ENCODE measurements around the gene EME1.
A peak's percentile ranks its signal among the peaks of the same experiment; 100 is the strongest.
"Not testable (repeated sequence)": the region's sequence is repeated elsewhere in the genome, so short reads cannot be mapped to it uniquely, and the experiment has no call there.

EME1 gene

DNA sequence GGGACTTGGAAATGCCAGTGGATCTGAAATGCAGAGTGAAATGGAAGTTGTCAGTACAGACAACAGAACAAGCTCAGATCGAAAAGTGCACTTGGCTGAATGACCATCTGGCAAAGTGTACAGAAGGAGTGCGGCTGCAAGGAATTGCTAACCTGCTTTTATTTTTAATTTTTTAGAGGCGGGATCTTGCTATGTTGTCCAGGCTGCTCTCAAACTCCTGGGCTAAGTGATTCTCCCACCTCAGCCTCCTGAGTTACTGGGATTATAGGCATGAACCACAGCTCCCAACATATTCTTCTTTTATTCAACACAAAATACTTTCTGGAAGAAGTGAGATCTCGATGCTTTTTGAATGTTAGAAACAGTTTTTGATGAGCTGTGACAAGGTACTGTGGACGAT is 20.7 kb downstream of the EME1 start:
- Histone ChIP-seq H3K27me3 (ENCODE audit: control insufficient read depth, insufficient read depth, low read length) (no peaks in the 10 kb centered on the region), H3K36me3 (ENCODE audit: control insufficient read depth, insufficient read depth, low read length) (peaks cover 26% of the 10 kb centered on the region), H3K27ac (ENCODE audit: low read depth, low read length) (no peak overlapping the region), H3K4me1 (ENCODE audit: control insufficient read depth, insufficient read depth, low read length) (peaks cover 8% of the 10 kb centered on the region), H3K4me3 (ENCODE audit: low read length) (no peak overlapping the region), H3K9ac (ENCODE audit: low read length) (no peak overlapping the region)

DNA sequence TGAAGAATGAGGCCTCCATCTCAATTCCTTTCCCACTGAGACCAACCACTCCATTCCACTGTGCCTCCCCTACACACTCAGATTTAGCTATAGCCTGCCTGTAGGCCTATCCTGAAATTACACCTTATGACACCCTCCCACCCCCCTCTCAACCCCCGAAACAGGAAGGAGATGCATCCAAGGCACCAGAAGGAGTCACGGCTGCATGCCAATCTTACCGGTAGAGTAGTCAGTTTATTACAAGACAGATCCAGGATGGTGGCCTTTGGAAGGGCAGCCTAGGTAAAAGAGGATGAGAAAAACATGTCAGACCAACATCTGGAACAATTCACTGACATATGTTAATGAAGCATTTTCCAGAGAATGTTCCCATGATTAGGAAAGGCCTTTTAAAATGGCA is 21.7 kb downstream of the EME1 start:
- Histone ChIP-seq H3K4me3 (ENCODE audit: low read length) (no peak overlapping the region), H3K27me3 (ENCODE audit: control insufficient read depth, insufficient read depth, low read length) (no peaks in the 10 kb centered on the region), H3K9ac (ENCODE audit: low read length) (no peak overlapping the region), H3K36me3 (ENCODE audit: control insufficient read depth, insufficient read depth, low read length) (peaks cover 23% of the 10 kb centered on the region), H3K4me1 (ENCODE audit: control insufficient read depth, insufficient read depth, low read length) (peaks cover 8% of the 10 kb centered on the region), H3K27ac (ENCODE audit: low read depth, low read length) (no peak overlapping the region)

DNA sequence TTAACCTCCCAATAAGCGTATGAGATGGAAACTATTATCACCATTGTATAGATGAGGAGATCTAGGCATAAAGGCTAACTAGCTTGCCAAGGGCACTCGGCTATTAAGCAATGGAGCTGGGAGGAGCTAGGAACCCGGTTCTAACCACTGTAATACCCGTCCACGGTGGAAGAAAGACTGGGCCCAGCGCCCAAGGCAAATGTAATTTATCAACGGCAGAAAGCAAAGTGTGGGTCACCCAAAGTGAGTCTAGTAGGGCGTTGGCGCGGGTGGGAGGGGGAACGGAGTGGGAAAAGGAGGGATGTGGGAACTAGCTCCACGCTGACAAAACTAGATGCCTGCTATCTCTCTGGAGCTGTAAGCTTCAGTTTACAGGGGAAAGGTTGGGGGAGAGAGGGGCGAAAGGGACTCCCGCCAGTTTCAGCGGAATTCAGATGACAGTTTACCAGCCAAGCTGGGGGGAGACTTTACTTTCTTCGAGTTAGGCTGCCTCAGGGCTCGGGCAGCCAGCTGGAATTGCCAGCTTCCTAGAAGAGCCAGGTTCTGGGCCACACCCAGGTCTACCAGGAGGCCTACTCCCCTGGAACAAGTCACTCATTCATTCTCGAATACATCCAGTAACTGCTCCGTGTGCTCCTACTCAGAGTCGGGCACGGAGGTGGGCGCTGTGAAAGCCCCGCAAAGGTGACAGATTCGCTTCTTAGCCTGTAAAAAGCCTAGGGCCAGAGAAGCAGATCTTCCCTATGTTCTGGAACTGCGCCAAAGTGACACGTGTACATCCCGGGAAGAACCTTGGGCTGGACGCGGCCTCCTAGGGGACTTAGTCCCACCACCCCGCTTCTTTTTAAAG is 23.5 kb downstream of the EME1 start:
- no peak overlapping the region for H3K27ac ChIP-seq (ENCODE audit: low read depth, low read length)
- H3K36me3 ChIP-seq (ENCODE audit: control insufficient read depth, insufficient read depth, low read length): peaks cover 15% of the 10 kb centered on the region
- H3K27me3 ChIP-seq (ENCODE audit: control insufficient read depth, insufficient read depth, low read length): no peaks in the 10 kb centered on the region

DNA sequence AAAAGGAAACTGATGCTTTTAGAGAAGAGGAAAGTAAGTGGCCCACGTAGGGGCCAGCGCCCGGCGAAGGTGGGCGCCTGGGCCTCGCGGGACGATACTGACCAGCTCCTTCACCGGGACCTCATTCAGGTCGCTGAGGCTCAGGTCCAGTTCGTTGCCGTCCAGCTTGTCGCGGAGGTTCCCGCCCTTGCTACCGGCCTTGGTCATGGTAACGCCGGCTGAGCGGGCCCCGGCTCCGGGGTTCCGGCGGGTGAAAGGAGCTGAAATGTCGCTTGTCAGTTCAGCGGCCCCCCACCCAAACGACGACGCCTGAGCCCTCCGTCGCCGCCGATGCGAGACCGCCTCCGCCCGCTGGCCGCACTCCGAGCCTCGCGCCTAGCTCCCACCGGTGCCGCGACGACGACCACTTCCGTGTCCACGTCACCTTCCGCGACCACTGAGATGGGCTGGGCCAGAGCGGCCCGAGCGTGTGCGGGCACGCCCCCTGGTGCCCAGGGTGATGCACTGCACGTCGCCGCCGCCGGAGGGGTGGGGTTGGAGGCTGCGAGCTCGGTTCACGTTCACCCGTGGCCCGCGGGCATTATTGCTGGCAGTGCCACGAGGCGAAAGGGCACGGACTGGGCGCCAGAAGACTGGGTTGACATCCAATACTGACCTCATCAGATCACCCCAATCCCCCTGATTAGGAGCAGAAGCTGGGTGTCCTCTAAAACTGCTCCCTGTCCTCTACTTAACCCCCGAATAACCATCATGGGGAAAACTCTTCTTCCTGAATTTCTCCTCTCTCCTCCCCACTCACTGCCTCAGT is 24.3 kb downstream of the EME1 start, which contains the start of gene LRRC59:
LRRC59 (minus strand) TSS at position 413 of the 808 bp plus-strand sequence; CDS start at position 207, 206 bp downstream.
- peaks cover 8% of the 10 kb centered on the region for H3K36me3 ChIP-seq (ENCODE audit: control insufficient read depth, insufficient read depth, low read length)
- peak within 1 kb of the TSS; percentile 58 for H3K27ac ChIP-seq (ENCODE audit: low read depth, low read length)
- H3K9ac ChIP-seq (ENCODE audit: low read length): peak within 1 kb of the TSS; percentile 77
- H3K4me1 ChIP-seq (ENCODE audit: control insufficient read depth, insufficient read depth, low read length): peaks cover 8% of the 10 kb centered on the region
- H3K27me3 ChIP-seq (ENCODE audit: control insufficient read depth, insufficient read depth, low read length): no peaks in the 10 kb centered on the region
- H3K4me3 ChIP-seq (ENCODE audit: low read length): peak within 1 kb of the TSS; percentile 89

More for the DNA sequence above, 23.5 kb downstream of the EME1 start:
- peak overlapping the region; percentile 89 for H3K4me3 ChIP-seq (ENCODE audit: low read length)
- H3K9ac ChIP-seq (ENCODE audit: low read length): peak overlapping the region; percentile 77
- peaks cover 8% of the 10 kb centered on the region for H3K4me1 ChIP-seq (ENCODE audit: control insufficient read depth, insufficient read depth, low read length)

DNA sequence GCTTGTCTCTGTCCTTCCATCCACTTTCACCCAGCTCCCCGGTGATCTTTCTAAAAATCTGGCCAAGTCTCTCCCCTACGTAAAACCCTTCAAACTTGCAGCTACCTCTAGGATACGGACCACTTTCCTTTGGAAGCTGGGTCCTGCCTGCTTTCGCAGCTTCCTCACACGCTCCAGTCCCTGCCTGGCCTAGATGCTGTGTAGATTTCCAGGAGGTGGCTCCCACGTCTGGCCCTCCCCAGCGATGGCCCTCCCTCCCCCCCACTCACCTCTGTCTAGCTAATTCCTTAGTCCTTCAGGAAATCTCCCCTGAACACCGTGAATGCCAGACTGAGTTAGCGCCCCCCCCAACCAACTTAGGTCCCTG is 24.9 kb downstream of the EME1 start:
- Histone ChIP-seq H3K4me1 (ENCODE audit: control insufficient read depth, insufficient read depth, low read length) (peaks cover 8% of the 10 kb centered on the region), H3K9ac (ENCODE audit: low read length) (peak overlapping the region; percentile 27), H3K27ac (ENCODE audit: low read depth, low read length) (no peak overlapping the region), H3K4me3 (ENCODE audit: low read length) (peak overlapping the region; percentile 89), H3K27me3 (ENCODE audit: control insufficient read depth, insufficient read depth, low read length) (no peaks in the 10 kb centered on the region), H3K36me3 (ENCODE audit: control insufficient read depth, insufficient read depth, low read length) (peaks cover 4% of the 10 kb centered on the region)

DNA sequence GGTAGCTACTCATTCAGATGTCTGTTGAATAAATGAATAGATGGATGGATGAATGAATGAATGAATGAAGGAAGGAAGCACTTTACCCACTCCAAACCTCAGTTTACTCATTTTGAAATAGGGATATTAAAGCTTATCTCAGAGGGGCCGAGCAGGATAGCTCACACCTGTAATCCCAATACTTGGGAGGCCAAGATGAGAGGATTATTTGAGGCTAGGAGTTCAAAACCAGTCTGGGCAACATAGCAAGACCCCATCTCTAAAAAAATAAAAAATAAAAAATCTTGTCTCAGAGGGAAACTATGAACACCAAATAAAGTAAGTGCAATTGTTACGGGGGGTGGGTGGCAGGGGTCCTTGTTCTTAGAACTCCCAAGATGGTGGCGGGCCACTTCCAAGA is 25.6 kb downstream of the EME1 start:
- H3K27me3 ChIP-seq (ENCODE audit: control insufficient read depth, insufficient read depth, low read length); H3K9ac ChIP-seq (ENCODE audit: low read length); H3K4me3 ChIP-seq (ENCODE audit: low read length); H3K27ac ChIP-seq (ENCODE audit: low read depth, low read length); H3K4me1 ChIP-seq (ENCODE audit: control insufficient read depth, insufficient read depth, low read length); H3K36me3 ChIP-seq (ENCODE audit: control insufficient read depth, insufficient read depth, low read length): not testable (repeated sequence)

DNA sequence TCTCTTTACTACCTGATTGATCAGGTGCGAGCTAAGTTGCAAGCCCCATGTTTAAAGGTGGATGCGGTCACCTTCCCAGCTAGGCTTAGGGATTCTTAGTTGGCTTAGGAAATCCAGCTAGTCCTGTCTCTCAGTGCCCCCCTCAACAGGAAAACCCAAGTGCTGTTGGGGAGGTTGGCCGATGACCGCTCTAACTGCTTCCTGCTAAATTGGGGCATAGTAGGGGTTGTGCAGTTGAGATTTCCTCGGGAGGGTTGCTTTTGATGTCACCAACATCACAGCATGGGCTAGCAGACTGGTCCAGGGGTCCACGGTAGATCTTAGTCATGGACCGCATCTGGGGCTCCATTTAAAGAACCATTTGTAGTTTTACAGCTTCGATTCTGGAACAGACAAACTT is 26.6 kb downstream of the EME1 start:
- not testable (repeated sequence) for H3K4me1 ChIP-seq (ENCODE audit: control insufficient read depth, insufficient read depth, low read length); H3K9ac ChIP-seq (ENCODE audit: low read length); H3K4me3 ChIP-seq (ENCODE audit: low read length); H3K27ac ChIP-seq (ENCODE audit: low read depth, low read length); H3K36me3 ChIP-seq (ENCODE audit: control insufficient read depth, insufficient read depth, low read length); H3K27me3 ChIP-seq (ENCODE audit: control insufficient read depth, insufficient read depth, low read length)

DNA sequence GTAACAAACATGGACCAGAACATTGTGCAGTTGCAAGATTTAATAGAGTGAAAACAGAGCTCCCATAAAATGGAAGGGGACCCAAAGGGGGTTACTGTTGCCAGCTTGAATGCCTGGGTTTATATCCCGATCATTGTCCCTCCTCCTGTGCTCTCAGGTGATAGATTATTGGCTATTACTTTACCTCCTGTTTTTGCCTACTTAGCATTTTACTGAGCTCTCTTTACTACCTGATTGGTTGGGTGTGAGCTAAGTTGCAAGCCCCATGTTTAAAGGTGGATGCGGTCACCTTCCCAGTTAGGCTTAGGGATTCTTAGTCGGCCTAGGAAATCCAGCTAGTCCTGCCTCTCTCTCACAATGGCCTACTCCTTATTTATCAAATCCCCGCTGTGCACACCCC is 32.3 kb downstream of the EME1 start:
- H3K4me3 ChIP-seq (ENCODE audit: low read length); H3K4me1 ChIP-seq (ENCODE audit: control insufficient read depth, insufficient read depth, low read length); H3K9ac ChIP-seq (ENCODE audit: low read length); H3K27ac ChIP-seq (ENCODE audit: low read depth, low read length); H3K27me3 ChIP-seq (ENCODE audit: control insufficient read depth, insufficient read depth, low read length); H3K36me3 ChIP-seq (ENCODE audit: control insufficient read depth, insufficient read depth, low read length): not testable (repeated sequence)

DNA sequence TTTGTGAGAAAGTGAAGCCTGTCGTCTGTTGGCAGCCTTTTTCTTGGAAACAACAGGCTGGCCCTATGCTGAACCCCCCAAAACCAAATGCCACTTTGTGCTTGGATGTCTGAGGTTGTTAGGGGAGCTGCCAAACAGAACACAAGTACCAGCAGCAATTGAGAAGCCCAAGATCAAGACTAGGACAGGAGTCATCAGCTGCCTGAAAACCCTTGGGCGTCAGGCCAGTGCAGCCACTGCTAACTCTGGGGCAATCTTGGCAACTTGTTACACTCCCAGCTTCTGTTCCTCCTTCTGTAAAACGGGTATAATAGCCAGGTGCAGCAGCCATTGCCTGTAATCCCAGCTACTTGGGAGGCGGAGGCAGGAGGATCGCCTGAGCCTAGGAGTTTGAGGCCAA is 33.5 kb downstream of the EME1 start:
- H3K36me3 ChIP-seq (ENCODE audit: control insufficient read depth, insufficient read depth, low read length): no peaks in the 10 kb centered on the region
- no peaks in the 10 kb centered on the region for H3K27me3 ChIP-seq (ENCODE audit: control insufficient read depth, insufficient read depth, low read length)
- no peaks in the 10 kb centered on the region for H3K4me1 ChIP-seq (ENCODE audit: control insufficient read depth, insufficient read depth, low read length)
- H3K4me3 ChIP-seq (ENCODE audit: low read length): no peak overlapping the region
- H3K27ac ChIP-seq (ENCODE audit: low read depth, low read length): no peak overlapping the region
- no peak overlapping the region for H3K9ac ChIP-seq (ENCODE audit: low read length)

DNA sequence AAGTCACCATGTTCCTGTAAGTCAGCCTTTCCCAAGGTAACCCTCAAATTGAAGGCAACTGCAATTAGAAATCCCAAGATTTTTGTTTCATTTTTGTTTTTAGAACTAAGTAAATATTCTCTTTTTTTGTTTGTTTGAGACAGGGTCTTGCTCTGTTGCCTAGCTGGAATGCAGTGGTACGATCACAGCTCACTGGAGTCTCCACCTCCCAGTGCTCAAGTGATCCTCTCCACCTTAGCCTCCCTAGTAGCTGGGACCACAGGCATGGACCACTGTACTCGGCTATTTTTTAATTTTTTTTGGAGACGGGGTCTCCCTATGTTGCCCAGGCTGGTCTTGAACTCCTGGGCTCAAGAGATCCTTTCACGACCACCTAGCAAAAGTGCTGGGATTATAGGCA is 34.9 kb downstream of the EME1 start:
- Histone ChIP-seq H3K36me3 (ENCODE audit: control insufficient read depth, insufficient read depth, low read length) (no peaks in the 10 kb centered on the region), H3K4me1 (ENCODE audit: control insufficient read depth, insufficient read depth, low read length) (no peaks in the 10 kb centered on the region), H3K9ac (ENCODE audit: low read length) (no peak overlapping the region), H3K27me3 (ENCODE audit: control insufficient read depth, insufficient read depth, low read length) (no peaks in the 10 kb centered on the region), H3K4me3 (ENCODE audit: low read length) (no peak overlapping the region), H3K27ac (ENCODE audit: low read depth, low read length) (no peak overlapping the region)

DNA sequence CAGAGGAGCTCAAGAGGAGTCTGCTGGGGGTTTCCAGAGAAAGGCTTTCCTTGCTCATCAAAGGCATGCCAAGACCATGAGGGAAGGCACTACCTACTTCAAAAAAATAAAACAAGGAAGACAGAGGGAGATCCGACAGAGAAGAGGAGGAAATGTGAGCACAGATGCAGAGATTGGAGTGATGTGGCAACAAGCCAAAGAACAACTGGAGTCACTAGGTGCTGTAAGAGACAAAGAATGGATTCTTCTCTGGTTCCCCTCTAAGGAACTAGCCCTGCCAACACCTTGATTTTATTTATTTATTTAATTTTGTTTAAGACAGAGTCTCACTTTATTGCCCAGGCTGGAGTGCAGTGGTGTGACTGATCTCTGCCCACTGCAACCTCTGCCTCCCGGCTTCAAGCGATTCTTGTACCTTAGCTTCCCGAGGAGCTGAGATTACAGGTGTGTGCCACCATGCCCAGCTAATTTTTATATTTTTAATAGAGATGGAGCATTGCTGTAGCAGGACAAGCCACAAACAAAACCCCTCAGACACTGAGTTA is 39.2 kb downstream of the EME1 start:
- no peaks in the 10 kb centered on the region for H3K36me3 ChIP-seq (ENCODE audit: control insufficient read depth, insufficient read depth, low read length)
- no peak overlapping the region for H3K27ac ChIP-seq (ENCODE audit: low read depth, low read length)
- H3K4me1 ChIP-seq (ENCODE audit: control insufficient read depth, insufficient read depth, low read length): no peaks in the 10 kb centered on the region

DNA sequence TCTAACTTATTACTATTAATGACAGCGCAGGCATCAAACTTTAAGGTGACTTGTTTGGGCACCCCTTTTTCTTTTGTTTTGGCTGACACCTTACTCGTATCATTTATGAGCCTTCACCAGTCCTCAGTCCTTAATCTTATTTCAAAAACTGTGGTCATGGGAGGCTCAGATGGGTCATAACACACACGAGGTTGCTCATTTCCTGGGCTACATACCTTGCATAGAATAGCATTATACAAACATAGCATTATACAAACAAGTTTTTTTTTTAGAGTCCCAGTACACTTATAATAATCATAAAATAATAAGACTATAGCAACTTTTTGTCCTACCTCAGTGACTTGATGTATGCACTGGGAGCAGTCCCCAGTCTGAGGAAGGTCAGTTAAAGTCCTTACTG is 41.8 kb downstream of the EME1 start:
- no peak overlapping the region for H3K27ac ChIP-seq (ENCODE audit: low read depth, low read length)
- no peaks in the 10 kb centered on the region for H3K27me3 ChIP-seq (ENCODE audit: control insufficient read depth, insufficient read depth, low read length)
- no peaks in the 10 kb centered on the region for H3K36me3 ChIP-seq (ENCODE audit: control insufficient read depth, insufficient read depth, low read length)
- H3K4me1 ChIP-seq (ENCODE audit: control insufficient read depth, insufficient read depth, low read length): no peaks in the 10 kb centered on the region
- no peak overlapping the region for H3K4me3 ChIP-seq (ENCODE audit: low read length)
- H3K9ac ChIP-seq (ENCODE audit: low read length): no peak overlapping the region

More for the DNA sequence above, 39.2 kb downstream of the EME1 start:
- H3K27me3 ChIP-seq (ENCODE audit: control insufficient read depth, insufficient read depth, low read length): no peaks in the 10 kb centered on the region
- H3K9ac ChIP-seq (ENCODE audit: low read length): no peak overlapping the region
- no peak overlapping the region for H3K4me3 ChIP-seq (ENCODE audit: low read length)
